ENCODE results near the gene B3GAT3.
"Not testable (repeated sequence)": the region's sequence is repeated elsewhere in the genome, so short reads cannot be mapped to it uniquely, and the experiment has no call there.

B3GAT3 gene

DNA sequence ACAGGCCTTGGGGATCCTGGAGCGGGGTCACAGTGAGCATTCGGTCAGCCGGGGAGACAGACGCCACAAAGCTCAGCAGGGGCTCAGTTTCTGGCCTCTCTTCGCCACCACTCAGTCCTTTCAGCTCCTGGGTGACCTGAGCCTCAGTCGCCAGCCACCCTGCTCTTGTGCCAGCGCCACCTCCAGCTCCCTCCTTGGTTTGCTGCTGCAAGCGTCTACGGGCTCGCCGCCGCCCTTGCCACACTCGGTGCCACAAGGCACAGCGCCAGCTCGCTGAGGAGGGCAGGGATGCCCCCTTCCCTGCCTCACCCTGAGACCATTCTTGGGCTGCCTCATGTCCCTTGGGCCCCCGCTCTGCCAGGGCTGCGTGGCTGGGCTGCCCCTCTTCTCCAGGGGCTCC lies 46.6 kb downstream of the B3GAT3 start:
- no peak for DNase-seq

GRCh38 chr11:62574363-62575071 lies 47.3 kb downstream of the B3GAT3 start:
- peak; percentile 36 for DNase-seq

DNA sequence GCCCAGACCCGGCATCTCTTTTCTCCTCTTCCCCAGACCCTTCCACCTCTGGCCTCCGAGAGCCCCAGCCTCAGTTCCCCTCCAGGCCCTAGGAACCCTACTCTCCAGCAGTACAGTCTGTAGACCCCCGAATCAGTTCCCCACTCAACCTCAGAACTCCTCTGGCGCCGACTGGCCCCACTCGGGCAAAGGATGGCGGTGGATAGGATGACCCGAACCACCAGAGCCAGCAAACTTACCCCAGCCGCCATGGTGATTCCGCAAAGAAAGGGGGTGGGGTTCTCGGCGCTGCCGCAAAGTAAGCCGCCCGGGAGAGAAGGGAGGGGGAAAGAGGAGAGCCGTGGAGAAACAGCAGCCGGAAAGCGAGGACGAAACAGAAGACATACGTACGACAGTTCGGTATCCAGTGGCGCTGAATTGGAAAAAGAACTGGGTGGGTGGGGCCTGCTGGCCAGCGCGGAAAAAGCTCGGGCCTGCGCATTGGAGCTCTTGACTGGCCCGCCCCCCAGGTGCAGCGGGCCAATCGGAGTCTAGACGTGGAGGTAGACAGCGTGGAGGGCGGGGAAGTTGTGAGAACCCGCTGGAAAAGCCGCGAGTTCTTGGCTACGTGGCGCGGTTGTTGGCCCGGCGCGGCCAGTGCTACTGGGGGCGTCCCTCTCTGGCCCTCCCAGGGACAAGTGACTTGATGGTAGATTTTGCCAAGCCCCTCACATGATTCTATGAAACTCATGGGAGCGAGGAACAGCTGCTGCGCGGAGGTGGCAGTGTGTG lies 48.0 kb downstream of the B3GAT3 start, which contains the start of gene EEF1G:
Gene EEF1G, minus strand, starts transcription at position 300 of the 771 bp plus-strand sequence. Its CDS starts 49 bp downstream, at position 251.
- peak; percentile 100 for DNase-seq

DNA sequence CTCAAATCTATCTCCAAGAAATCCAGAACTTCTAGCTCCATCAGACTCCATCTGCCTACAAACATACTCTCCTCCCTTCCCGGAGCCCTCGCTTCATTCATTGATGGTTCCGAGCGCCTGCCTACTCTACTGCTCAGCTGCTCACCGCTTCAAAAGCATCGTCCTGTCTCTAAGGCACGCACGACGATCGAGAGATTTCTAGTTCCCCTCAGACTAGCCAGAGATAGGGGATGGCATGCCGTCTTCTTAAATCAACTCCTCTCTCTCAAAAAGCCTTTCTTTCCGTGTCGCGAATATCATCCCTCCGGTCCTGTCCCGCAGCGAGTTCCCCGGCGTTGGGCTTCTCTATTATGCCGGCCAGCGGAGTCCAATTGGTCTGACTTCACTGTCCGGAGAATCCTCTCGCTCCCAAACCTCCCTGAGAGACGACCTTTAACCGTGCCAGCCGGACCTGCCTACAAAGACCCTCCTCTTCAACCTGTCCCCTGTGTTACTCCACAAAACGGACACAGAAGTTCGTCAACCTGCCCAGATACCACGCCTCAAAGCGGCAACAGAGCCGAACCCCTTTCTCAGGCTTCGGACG lies 48.7 kb downstream of the B3GAT3 start:
- DNase-seq = no peak

DNA sequence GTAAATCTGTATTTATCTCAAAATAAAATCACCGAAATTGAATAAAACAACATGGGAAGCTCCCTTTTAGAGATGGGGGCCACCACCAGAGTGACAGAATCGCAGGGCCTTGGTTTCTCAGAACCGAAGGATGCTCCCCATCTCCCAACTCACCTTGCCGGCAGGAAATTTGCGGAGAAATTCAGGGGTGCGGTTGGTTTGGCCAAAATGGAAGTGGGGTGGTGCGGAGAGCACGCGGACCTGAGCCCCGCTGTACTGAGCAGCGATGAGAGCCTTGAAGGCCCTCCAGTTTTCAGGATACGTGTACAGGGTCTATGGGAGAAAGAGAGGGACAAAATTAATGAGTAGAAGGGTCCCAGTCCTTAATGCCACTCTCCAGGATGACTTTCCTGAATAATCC lies 49.4 kb downstream of the B3GAT3 start:
- DNase-seq = no peak

DNA sequence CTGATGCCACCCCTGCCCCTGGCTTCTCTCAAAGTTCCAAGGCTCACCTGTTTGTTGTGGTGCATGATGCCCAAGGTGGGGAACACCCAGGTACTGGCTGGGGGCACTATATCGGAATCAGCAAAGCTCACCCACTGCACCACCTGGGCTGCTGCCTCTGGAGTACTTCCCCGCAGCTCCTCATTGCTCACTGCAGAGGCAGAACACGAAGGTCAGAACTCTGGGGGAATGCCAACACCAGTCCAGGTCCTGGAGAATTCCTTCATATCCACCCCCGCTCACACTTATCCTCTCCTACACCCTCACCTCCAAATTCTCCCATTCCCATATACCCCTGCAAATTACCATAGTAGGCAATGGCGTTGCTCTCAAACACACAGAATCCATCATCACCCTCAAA lies 50.3 kb downstream of the B3GAT3 start:
- not testable (repeated sequence) for DNase-seq

- not testable (repeated sequence) for DNase-seq
Observed at GRCh38 chr11:62570903-62571302, 50.9 kb downstream of the B3GAT3 start.

DNA sequence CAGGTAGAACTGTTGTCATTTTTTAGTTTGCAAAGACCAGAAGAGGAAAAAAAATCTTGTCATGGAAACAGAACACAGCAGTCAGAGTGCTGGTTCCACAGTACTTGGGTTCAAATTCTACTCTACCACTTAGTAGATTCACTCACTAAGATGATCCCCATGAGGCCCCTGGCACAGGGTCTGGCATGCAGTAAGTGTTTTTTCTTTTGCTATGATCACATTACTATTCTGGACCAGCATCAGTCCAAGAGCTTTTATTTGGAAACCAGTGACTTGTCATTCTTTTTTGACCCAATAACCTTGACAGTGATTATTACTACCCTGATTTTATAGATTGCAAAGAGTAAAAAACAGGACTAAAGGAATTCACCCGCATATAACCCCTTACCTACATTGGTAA lies 52.2 kb downstream of the B3GAT3 start:
- DNase-seq = no peak

DNA sequence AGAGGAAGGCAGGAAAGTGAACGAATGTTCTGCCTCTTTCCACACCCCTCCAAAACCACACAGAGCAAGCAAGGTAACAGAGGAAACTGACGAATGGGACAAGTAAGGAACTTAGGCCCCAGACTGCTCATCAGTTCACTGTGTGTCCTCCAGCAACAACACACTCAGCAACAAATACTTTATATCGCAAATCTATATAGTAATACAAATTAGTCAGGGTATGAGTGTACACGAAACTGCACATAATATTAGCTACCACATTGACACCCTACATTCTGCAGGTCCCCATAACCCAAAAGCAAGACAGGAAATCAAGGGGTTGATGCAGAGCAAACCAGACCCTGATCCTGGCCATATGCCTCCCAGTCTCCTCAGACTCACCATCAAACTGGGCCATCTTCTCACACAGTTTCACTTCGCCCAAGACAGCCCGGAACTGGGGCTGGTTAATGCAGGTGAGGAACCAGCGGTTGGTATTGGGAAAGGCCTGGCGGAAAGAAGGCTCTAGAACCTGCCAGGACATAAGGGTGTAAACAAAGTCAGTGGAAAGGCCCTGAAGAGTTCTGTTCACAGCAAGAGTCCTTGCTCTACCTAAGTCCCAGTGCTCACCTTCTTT lies 54.7 kb downstream of the B3GAT3 start:
- no peak for DNase-seq

DNA sequence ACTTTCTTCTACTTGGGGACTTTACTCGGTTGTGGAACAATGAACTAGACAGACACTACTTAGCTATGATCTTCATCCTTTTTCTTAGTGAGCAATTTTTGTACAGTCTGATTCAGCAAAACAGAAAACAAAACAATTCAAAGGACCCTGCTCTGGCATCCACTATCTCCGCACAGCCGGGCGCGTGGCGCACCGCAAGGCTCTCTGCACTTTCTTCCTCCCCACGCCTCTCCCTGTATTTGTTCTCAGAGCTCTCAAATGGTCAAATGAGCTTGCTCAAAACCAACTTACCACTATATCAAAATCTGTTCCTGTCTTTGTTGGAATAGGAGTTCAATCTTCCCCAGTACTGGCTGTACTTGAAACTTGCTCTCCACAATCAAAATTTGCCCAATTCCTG lies 55.5 kb downstream of the B3GAT3 start:
- DNase-seq = no peak

All from activated CD4-positive, alpha-beta T cell treated with anti-CD3 and anti-CD28 coated beads, Interleukin-10, Interleukin-2, amounts not matched to agents 100 ng/mL and 50 ng/mL, durations not matched to agents 16 hours and 8 hours (primary cell).